ENCODE measurements around the gene ARHGAP5. TPM values are rescaled to one million over a fixed set of nuclear protein-coding genes. Genes with fewer than 3 reads are reported as not detected.

Gene ARHGAP5
- total and polyA plus RNA-seq, 4 donors, result 20.7 to 120 (median 68.5) TPM

DNA sequence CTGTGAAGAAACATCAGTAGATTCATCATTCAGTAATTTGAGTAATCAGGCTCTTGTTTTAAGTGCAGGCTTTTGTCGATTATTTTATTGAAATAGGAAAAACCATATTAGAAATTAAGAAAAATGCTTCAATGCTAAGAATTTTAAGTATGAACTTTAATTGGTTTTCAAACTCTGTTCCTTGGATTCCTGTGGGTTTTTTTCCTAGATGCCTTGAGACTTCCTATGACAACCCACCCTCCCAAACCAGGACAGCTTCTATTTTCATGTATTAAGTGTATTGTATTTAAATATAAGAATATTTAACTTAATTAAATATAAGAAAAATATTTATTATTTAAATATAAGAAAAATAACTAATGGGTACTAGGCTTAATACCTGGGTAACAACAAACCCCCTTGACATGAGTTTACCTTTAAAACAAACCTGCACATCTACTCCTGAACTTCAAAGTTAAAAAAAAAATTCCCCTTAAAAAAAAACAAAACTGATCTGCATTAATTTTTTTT, 3.0 kb downstream of the ARHGAP5 start:
- Histone ChIP-seq H3K4me3 (ENCODE audit: low read length in 2 of 2) (no peak overlapping the region), H3K27ac (ENCODE audit: low read depth in 1 of 2, low read length in 2 of 2) (no peak overlapping the region), H3K27me3 (ENCODE audit: control insufficient read depth in 1 of 2, insufficient read depth in 2 of 2, low read length in 1 of 2) (no peaks in the 10 kb centered on the region), H3K9me3 (ENCODE audit: control insufficient read depth, low read length) (no peaks in the 10 kb centered on the region), H3K36me3 (ENCODE audit: control insufficient read depth in 1 of 2, insufficient read depth in 2 of 2, low read length in 1 of 2) (no peaks in the 10 kb centered on the region), H3K4me1 (ENCODE audit: control insufficient read depth in 1 of 2, insufficient read depth in 2 of 2, low read length in 2 of 2) (peaks cover 0 to 2% of the 10 kb centered on the region in 2 donors)
- ATAC-seq (ENCODE audit: low FRiP score) (no peak), DNase-seq (no peak)
- WGBS, 2 donors, result 51 to 63% methylated on average over 1 of the region's 1 CpG
- intact Hi-C loops (cut with DNase I), result loop anchor here in 1 of 2 donors (5.0 kb wide), 1 partner anchor 287 kb away; no protein-coding TSS in a partner anchor

- Histone ChIP-seq H3K4me1 (ENCODE audit: control insufficient read depth in 1 of 2, insufficient read depth in 2 of 2, low read length in 2 of 2) (peaks cover 0 to 2% of the 10 kb centered on the region in 2 donors), H3K9me3 (ENCODE audit: control insufficient read depth, low read length) (no peaks in the 10 kb centered on the region), H3K4me3 (ENCODE audit: low read length in 2 of 2) (no peak overlapping the region), H3K27me3 (ENCODE audit: control insufficient read depth in 1 of 2, insufficient read depth in 2 of 2, low read length in 1 of 2) (no peaks in the 10 kb centered on the region), H3K27ac (ENCODE audit: low read depth in 1 of 2, low read length in 2 of 2) (no peak overlapping the region), H3K36me3 (ENCODE audit: control insufficient read depth in 1 of 2, insufficient read depth in 2 of 2, low read length in 1 of 2) (no peaks in the 10 kb centered on the region)
- 91 to 92% methylated on average over 7 of the region's 7 CpGs for WGBS, 2 donors
- ATAC-seq (ENCODE audit: low FRiP score), result no peak
- intact Hi-C loops (cut with DNase I), result loop anchor here in 1 of 2 donors (5.0 kb wide), 1 partner anchor 285 kb away; no protein-coding TSS in a partner anchor
- DNase-seq, result no peak
These were observed 4.8 kb downstream of the ARHGAP5 start for GRCh38 chr14:32081901-32082300.

GRCh38 chr14:32083315-32083624, 6.2 kb downstream of the ARHGAP5 start:
- ATAC-seq (ENCODE audit: low FRiP score), result no peak
- intact Hi-C loops (cut with DNase I), result loop anchor here in 1 of 2 donors (5.0 kb wide), 1 partner anchor 284 kb away; no protein-coding TSS in a partner anchor
- no peak for DNase-seq
- Histone ChIP-seq H3K27ac (ENCODE audit: low read depth in 1 of 2, low read length in 2 of 2) (no peak overlapping the region), H3K4me1 (ENCODE audit: control insufficient read depth in 1 of 2, insufficient read depth in 2 of 2, low read length in 2 of 2) (peaks cover 0 to 2% of the 10 kb centered on the region in 2 donors), H3K36me3 (ENCODE audit: control insufficient read depth in 1 of 2, insufficient read depth in 2 of 2, low read length in 1 of 2) (no peaks in the 10 kb centered on the region), H3K4me3 (ENCODE audit: low read length in 2 of 2) (no peak overlapping the region), H3K27me3 (ENCODE audit: control insufficient read depth in 1 of 2, insufficient read depth in 2 of 2, low read length in 1 of 2) (no peaks in the 10 kb centered on the region), H3K9me3 (ENCODE audit: control insufficient read depth, low read length) (no peaks in the 10 kb centered on the region)

DNA sequence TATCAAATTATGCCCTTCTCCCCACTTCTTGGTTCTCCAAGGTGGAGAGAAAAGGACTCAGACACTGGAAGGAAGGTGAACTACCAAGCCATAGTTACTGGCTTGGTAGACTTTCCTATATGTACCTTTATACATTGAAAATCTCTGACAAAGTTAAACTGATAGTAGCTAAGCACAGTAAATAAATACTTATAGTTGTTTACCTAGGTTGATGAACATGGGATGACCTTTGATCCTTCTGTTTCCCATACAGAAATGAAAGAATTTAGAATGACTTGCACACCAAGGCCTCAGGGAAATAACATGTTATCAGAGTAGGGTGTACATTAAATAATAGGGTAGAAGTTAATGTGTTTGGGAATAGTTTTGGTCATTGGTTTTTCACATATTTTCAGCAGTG, 6.7 kb downstream of the ARHGAP5 start:
- intact Hi-C loops (cut with DNase I), result loop anchor here in 1 of 2 donors (5.0 kb wide), 1 partner anchor 284 kb away; no protein-coding TSS in a partner anchor
- H3K27me3 ChIP-seq (ENCODE audit: control insufficient read depth in 1 of 2, insufficient read depth in 2 of 2, low read length in 1 of 2), result no peaks in the 10 kb centered on the region
- DNase-seq (no peak), ATAC-seq (ENCODE audit: low FRiP score) (no peak)
- no peaks in the 10 kb centered on the region for H3K36me3 ChIP-seq (ENCODE audit: control insufficient read depth in 1 of 2, insufficient read depth in 2 of 2, low read length in 1 of 2)
- peaks cover 0 to 2% of the 10 kb centered on the region in 2 donors for H3K4me1 ChIP-seq (ENCODE audit: control insufficient read depth in 1 of 2, insufficient read depth in 2 of 2, low read length in 2 of 2)
- no peaks in the 10 kb centered on the region for H3K9me3 ChIP-seq (ENCODE audit: control insufficient read depth, low read length)
- no peak overlapping the region for H3K4me3 ChIP-seq (ENCODE audit: low read length in 2 of 2)
- no peak overlapping the region for H3K27ac ChIP-seq (ENCODE audit: low read depth in 1 of 2, low read length in 2 of 2)

DNA sequence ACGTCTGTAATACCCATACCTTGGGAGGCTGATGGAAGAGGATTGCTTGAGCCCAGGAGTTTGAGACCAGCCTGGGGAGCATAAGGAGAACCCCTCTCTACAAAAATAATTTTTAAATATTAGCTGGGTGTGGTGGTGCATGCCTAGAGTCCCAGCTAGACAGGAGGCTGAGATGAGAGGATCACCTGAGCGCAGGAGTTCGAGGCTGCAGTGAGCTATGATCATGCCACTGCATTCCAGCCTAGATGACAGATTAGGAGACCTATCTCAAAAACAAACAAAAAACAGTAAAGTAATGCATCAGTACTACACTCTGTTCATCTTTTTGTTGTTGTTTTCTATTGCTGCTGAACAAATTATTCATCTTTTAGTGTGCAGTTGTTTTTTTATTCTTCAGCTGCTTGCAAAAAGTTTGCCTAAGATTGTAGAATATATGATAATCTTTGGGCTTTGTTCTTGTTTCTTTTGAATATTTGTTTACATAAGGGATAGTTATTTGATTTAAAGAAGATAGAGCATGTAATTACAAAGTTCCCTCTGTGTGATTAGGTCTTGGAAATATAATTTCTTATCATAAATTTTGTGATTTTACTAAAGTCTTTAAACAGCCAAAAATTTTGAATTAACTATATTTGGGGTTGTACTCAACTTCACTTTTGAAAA, 8.2 kb downstream of the ARHGAP5 start:
- peaks cover 0 to 2% of the 10 kb centered on the region in 2 donors for H3K4me1 ChIP-seq (ENCODE audit: control insufficient read depth in 1 of 2, insufficient read depth in 2 of 2, low read length in 2 of 2)
- intact Hi-C loops (cut with DNase I), result no loop called here
- ATAC-seq (ENCODE audit: low FRiP score), result no peak

DNA sequence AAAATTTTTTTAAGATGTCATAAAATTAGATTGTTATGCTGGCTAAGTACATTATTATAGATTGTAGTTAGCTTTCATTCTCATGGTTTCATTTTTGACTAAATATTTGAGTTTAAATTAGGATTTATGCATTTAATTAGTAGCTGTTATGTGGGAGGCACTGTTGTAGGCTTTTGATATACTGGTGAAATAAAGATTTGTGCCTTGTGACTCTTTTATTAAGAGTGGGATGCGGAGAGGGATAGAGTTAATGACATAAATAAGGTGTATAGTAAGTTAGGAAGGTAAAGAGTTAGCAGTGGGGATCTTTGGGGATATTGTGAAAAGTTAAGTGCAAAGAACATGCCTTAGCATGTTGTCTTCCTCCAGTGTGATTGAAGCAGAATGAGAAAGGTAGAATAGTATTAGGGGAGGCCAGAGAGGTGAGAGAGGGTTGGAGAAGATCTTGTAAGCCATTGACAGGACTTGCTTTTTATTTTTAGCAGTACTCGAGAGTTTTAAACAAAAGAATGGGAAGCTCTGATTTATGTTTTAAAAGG, 8.8 kb downstream of the ARHGAP5 start:
- Histone ChIP-seq H3K36me3 (ENCODE audit: control insufficient read depth in 1 of 2, insufficient read depth in 2 of 2, low read length in 1 of 2) (no peaks in the 10 kb centered on the region), H3K4me1 (ENCODE audit: control insufficient read depth in 1 of 2, insufficient read depth in 2 of 2, low read length in 2 of 2) (peaks cover 0 to 2% of the 10 kb centered on the region in 2 donors), H3K27me3 (ENCODE audit: control insufficient read depth in 1 of 2, insufficient read depth in 2 of 2, low read length in 1 of 2) (no peaks in the 10 kb centered on the region), H3K27ac (ENCODE audit: low read depth in 1 of 2, low read length in 2 of 2) (no peak overlapping the region), H3K4me3 (ENCODE audit: low read length in 2 of 2) (no peak overlapping the region), H3K9me3 (ENCODE audit: control insufficient read depth, low read length) (no peaks in the 10 kb centered on the region)
- DNase-seq, result no peak
- WGBS, 2 donors, result 57 to 59% methylated on average over 2 of the region's 2 CpGs
- intact Hi-C loops (cut with DNase I), result no loop called here
- no peak for ATAC-seq (ENCODE audit: low FRiP score)

More for the DNA sequence above, 8.2 kb downstream of the ARHGAP5 start:
- no peaks in the 10 kb centered on the region for H3K27me3 ChIP-seq (ENCODE audit: control insufficient read depth in 1 of 2, insufficient read depth in 2 of 2, low read length in 1 of 2)
- no peaks in the 10 kb centered on the region for H3K36me3 ChIP-seq (ENCODE audit: control insufficient read depth in 1 of 2, insufficient read depth in 2 of 2, low read length in 1 of 2)
- no peak overlapping the region for H3K4me3 ChIP-seq (ENCODE audit: low read length in 2 of 2)
- no peaks in the 10 kb centered on the region for H3K9me3 ChIP-seq (ENCODE audit: control insufficient read depth, low read length)
- no peak overlapping the region for H3K27ac ChIP-seq (ENCODE audit: low read depth in 1 of 2, low read length in 2 of 2)
- 87 to 92% methylated on average over 3 of the region's 3 CpGs for WGBS, 2 donors
- DNase-seq, result no peak

GRCh38 chr14:32087173-32087861, 10.2 kb downstream of the ARHGAP5 start:
- no peak for DNase-seq
- intact Hi-C loops (cut with DNase I), result no loop called here
- Histone ChIP-seq H3K4me1 (ENCODE audit: control insufficient read depth in 1 of 2, insufficient read depth in 2 of 2, low read length in 2 of 2) (no peaks in the 10 kb centered on the region), H3K9me3 (ENCODE audit: control insufficient read depth, low read length) (no peaks in the 10 kb centered on the region), H3K4me3 (ENCODE audit: low read length in 2 of 2) (no peak overlapping the region), H3K27me3 (ENCODE audit: control insufficient read depth in 1 of 2, insufficient read depth in 2 of 2, low read length in 1 of 2) (no peaks in the 10 kb centered on the region), H3K27ac (ENCODE audit: low read depth in 1 of 2, low read length in 2 of 2) (no peak overlapping the region), H3K36me3 (ENCODE audit: control insufficient read depth in 1 of 2, insufficient read depth in 2 of 2, low read length in 1 of 2) (no peaks in the 10 kb centered on the region)
- 95 to 100% methylated on average over 3 of the region's 3 CpGs for WGBS, 2 donors
- no peak for ATAC-seq (ENCODE audit: low FRiP score)

DNA sequence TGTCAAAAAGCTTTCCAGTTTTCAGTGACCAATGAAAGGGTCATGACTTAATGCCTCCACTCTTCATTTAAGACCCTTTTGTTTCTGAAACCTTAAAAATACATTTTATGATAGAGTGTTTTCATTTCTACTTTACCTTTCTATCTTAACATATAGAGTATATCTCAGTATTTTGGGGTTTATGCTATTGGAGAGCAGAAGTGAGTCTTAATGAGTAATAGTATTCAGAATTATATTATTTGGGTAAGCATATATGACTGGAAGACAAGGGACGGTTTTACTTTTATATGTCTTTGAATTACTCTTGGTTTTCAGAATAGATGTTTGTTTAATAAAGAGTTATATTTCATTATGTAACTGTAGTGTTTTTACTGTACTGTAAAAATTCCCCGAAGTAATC, 10.8 kb downstream of the ARHGAP5 start:
- DNase-seq (no peak), ATAC-seq (ENCODE audit: low FRiP score) (no peak)
- H3K27me3 ChIP-seq (ENCODE audit: control insufficient read depth in 1 of 2, insufficient read depth in 2 of 2, low read length in 1 of 2), result no peaks in the 10 kb centered on the region
- H3K36me3 ChIP-seq (ENCODE audit: control insufficient read depth in 1 of 2, insufficient read depth in 2 of 2, low read length in 1 of 2), result no peaks in the 10 kb centered on the region
- 68 to 73% methylated on average over 2 of the region's 2 CpGs for WGBS, 2 donors
- no peak overlapping the region for H3K4me3 ChIP-seq (ENCODE audit: low read length in 2 of 2)
- no peaks in the 10 kb centered on the region for H3K4me1 ChIP-seq (ENCODE audit: control insufficient read depth in 1 of 2, insufficient read depth in 2 of 2, low read length in 2 of 2)
- no peaks in the 10 kb centered on the region for H3K9me3 ChIP-seq (ENCODE audit: control insufficient read depth, low read length)
- no peak overlapping the region for H3K27ac ChIP-seq (ENCODE audit: low read depth in 1 of 2, low read length in 2 of 2)
- intact Hi-C loops (cut with DNase I), result no loop called here

Data from aorta (tissue), 5 donors.